Measurements from ENCODE around the gene POU3F3. TPM values are rescaled to one million over a fixed set of nuclear protein-coding genes. Genes with fewer than 3 reads are reported as not detected.

POU3F3 gene
- total and polyA plus RNA-seq, 2 of the 8 experiments (the other 6 are each of a cell fraction or from before 2014, with no cell fraction given), result 0.09 TPM; not detected in 1

GRCh38 chr2:104856086-104856972 lies 2.4 kb downstream of the POU3F3 start (continued):
- TF ChIP-seq SAP30 (IDR thresholded peaks at IDR 0.05; ENCODE audit: insufficient read depth, insufficient replicate concordance, low read length) (no peak), USF2 (IDR thresholded peaks at IDR 0.05; ENCODE audit: low read length) (no peak), GTF2F1 (IDR thresholded peaks at IDR 0.05; ENCODE audit: borderline replicate concordance, low read depth, low read length) (no peak), NANOG (IDR thresholded peaks at IDR 0.05; ENCODE audit: insufficient read depth, low read depth, low read length, poor library complexity, severe bottlenecking) (no peak), SUZ12 (IDR thresholded peaks at IDR 0.05; ENCODE audit: low read length) (peak; percentile 99), TAF1 (IDR thresholded peaks at IDR 0.05; ENCODE audit: low read depth, low read length) (no peak), KDM4A (IDR thresholded peaks at IDR 0.05; ENCODE audit: low read depth, low read length, severe bottlenecking) (peak; percentile 39), SIN3A (conservative IDR thresholded peaks at IDR 0.05 in 1 of 2, IDR thresholded peaks at IDR 0.05 in 1 of 2; ENCODE audit: low read depth in 1 of 2, low read length in 2 of 2) (no peak), PHF8 (conservative IDR thresholded peaks at IDR 0.05; ENCODE audit: low read depth, low read length) (no peak), SP2 (IDR thresholded peaks at IDR 0.05; ENCODE audit: low read length) (no peak), CEBPB (IDR thresholded peaks at IDR 0.05; ENCODE audit: low read depth, low read length) (no peak), CBX8 (IDR thresholded peaks at IDR 0.05; ENCODE audit: borderline replicate concordance, low read depth, low read length) (no peak), EGR1 (IDR thresholded peaks at IDR 0.05; ENCODE audit: borderline replicate concordance, low read depth, low read length) (peak; percentile 8; the same call in 1 of the 2 replicates), JUN (IDR thresholded peaks at IDR 0.05; ENCODE audit: low read depth, low read length) (no peak), MAFK (IDR thresholded peaks at IDR 0.05; ENCODE audit: low read depth, low read length) (no peak), CTBP2 (IDR thresholded peaks at IDR 0.05; ENCODE audit: borderline replicate concordance, insufficient read depth, insufficient read length, low read length) (no peak), SP1 (IDR thresholded peaks at IDR 0.05; ENCODE audit: low read depth, low read length) (no peak), CTCF (IDR thresholded peaks at IDR 0.05; ENCODE audit: control extremely low read depth in 1 of 3, insufficient read depth in 1 of 3, low read depth in 1 of 3, low read length in 3 of 3) (no peak)
